Measurements from ENCODE around the gene SRCIN1.

DNA sequence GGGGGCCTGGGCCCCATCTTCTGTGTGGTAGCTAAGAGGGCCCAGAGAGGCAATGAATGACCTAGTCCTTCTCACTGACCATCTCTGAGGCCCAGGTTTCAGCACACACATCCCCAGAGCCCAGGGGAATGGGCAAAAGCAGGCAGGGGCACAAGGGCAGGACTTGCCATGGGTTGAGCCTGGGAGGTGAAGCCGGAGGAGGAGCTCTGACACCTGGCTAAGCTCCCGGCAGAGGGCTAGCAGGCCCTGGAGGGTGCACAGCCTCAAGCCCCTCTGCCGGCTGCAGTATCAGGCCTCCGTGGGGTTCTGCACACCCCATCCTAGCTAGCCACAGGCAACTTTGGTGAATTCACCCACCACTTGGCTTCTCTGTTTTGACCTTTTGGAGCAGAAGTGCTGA, 5.3 kb downstream of the SRCIN1 start:
- TF ChIP-seq POLR2A (IDR thresholded peaks at IDR 0.05) = no peak
- TF ChIP-seq, protein P1, sequence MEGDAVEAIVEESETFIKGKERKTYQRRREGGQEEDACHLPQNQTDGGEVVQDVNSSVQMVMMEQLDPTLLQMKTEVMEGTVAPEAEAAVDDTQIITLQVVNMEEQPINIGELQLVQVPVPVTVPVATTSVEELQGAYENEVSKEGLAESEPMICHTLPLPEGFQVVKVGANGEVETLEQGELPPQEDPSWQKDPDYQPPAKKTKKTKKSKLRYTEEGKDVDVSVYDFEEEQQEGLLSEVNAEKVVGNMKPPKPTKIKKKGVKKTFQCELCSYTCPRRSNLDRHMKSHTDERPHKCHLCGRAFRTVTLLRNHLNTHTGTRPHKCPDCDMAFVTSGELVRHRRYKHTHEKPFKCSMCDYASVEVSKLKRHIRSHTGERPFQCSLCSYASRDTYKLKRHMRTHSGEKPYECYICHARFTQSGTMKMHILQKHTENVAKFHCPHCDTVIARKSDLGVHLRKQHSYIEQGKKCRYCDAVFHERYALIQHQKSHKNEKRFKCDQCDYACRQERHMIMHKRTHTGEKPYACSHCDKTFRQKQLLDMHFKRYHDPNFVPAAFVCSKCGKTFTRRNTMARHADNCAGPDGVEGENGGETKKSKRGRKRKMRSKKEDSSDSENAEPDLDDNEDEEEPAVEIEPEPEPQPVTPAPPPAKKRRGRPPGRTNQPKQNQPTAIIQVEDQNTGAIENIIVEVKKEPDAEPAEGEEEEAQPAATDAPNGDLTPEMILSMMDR (IDR thresholded peaks at IDR 0.05 in 4 of 5, conservative IDR thresholded peaks at IDR 0.05 in 1 of 5) = no peak

Measured in gastrocnemius medialis (tissue), 4 donors.